HL-60 (cell line): ENCODE data around the gene HOXD1.

Experiments
- DNase-seq, 2 experiments: peaks; one replicate each; pipeline ENCODE4 v3.0.0-alpha.2; 2010 to 2020; ENCODE audit warnings: low read depth in 1 of 2, low spot score in 1 of 2
- H3K27ac ChIP-seq: fragments of 250-450 bp; sonication (Bioruptor Pico); replicated peaks from 2 replicates; pipeline ENCODE4 v1.5.1; 2020; ENCODE audit warnings: mild to moderate bottlenecking, moderate library complexity
- H3K27me3 ChIP-seq: fragments of 250-450 bp; sonication (Bioruptor Pico); 2 replicates; pipeline ENCODE4 v1.5.1; 2021; ENCODE audit warnings: mild to moderate bottlenecking, moderate library complexity; ENCODE audit not compliant: insufficient read depth, poor library complexity, severe bottlenecking
- H3K4me3 ChIP-seq: replicated peaks from 2 replicates; pipeline ENCODE4 v1.5.1; 2011; ENCODE audit warnings: mild to moderate bottlenecking, control low read depth, low read length; ENCODE audit not compliant: insufficient read depth
- GABPA ChIP-seq: IDR thresholded peaks from 2 replicates; pipeline ENCODE4 v1.6.1; 2012; ENCODE audit warnings: low read depth
- POLR2AphosphoS5 ChIP-seq: IDR thresholded peaks from 2 replicates; pipeline ENCODE4 v1.6.1; 2012; ENCODE audit warnings: low read depth
- SPI1 ChIP-seq: IDR thresholded peaks from 2 replicates; pipeline ENCODE4 v1.6.1; 2012; ENCODE audit warnings: low read depth, mild to moderate bottlenecking, borderline replicate concordance
- TF ChIP-seq, protein P1 (sequence below): IDR thresholded peaks from one replicate; pipeline ENCODE4 v1.5.1; 2011; ENCODE audit warnings: low read length, control low read depth, inconsistent platforms; ENCODE audit not compliant: insufficient read depth
- TF ChIP-seq, protein P2 (sequence below): IDR thresholded peaks from 2 replicates; pipeline ENCODE4 v1.6.1; 2012; ENCODE audit warnings: low read depth; ENCODE audit not compliant: insufficient replicate concordance

HOXD1 gene

DNA sequence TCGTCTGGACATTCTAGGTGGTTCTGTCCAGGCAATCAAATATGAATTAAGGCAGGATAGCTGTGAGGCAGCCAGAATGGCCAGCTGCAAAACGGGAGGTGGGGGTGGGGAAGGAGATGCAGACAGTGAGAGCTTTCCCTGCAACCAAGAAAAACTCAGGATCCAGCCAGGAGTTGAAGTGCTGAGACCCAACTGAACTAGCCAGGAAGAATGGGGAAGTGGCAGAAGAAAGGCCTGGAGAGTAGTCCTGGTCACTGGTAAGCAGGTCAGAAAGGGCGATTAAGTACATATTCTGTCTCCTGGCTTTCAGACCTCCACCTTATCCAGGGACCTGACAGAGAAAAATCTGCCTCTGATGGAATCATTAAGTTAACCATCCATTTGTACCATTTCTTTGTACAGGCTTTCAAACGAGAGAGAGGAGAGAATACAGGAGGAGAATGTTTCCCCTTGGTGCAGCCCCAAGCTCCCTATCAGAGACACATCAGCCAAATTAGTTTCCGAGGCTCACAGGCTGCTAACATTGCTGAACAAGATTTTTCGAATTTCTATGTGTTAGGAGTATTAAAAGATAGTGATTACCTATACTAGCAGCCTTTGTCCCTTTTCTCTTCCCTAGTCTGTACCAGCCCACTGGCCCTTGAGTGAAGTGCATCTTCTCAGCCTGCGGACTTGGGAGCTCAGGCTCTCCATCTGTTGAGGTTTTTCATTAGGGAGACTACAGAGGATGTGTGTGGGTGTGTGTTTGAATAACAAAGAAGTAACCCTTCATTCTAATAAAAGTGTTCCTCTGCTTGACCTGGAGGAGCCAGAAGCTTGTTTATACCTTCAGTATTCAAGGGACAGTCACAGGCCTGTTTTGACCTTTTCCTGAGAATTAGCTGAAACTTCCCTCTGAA is 12.5 kb upstream of the HOXD1 start:
- no peak for DNase-seq
- Histone ChIP-seq H3K27ac (no peak overlapping the region), H3K27me3 (peaks cover 91% of the 10 kb centered on the region), H3K4me3 (no peak overlapping the region)
- peak; percentile 60; the same call in 1 of the 2 replicates for TF ChIP-seq SPI1
- TF ChIP-seq POLR2AphosphoS5, result no peak

DNA sequence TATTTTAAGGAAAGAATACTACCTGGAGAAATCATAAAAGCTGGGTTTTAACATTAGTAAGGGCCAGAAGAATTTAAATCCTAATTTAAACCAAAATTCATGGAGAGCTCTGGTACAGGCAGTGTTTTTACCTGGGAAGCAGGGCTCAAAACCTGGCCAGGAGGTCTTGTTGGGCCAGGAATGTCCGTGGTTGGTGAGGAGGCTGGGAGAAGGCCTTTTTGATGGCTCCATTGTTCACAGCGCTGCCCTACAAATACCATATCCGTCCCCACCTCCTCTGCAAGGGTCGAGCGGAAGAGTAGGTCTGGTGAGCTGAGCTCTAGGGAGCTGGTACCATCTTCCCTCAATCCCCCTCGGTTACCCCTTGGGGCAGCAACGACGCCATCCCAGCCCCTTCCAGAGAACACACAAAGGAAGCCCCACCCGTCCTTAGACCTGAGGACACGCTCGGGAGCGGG is 10.9 kb upstream of the HOXD1 start:
- no peak for DNase-seq
- Histone ChIP-seq H3K27ac (no peak overlapping the region), H3K4me3 (peak overlapping the region; percentile 26; the same call in 1 of the 2 replicates), H3K27me3 (peaks cover 74% of the 10 kb centered on the region)
- TF ChIP-seq, protein P1, sequence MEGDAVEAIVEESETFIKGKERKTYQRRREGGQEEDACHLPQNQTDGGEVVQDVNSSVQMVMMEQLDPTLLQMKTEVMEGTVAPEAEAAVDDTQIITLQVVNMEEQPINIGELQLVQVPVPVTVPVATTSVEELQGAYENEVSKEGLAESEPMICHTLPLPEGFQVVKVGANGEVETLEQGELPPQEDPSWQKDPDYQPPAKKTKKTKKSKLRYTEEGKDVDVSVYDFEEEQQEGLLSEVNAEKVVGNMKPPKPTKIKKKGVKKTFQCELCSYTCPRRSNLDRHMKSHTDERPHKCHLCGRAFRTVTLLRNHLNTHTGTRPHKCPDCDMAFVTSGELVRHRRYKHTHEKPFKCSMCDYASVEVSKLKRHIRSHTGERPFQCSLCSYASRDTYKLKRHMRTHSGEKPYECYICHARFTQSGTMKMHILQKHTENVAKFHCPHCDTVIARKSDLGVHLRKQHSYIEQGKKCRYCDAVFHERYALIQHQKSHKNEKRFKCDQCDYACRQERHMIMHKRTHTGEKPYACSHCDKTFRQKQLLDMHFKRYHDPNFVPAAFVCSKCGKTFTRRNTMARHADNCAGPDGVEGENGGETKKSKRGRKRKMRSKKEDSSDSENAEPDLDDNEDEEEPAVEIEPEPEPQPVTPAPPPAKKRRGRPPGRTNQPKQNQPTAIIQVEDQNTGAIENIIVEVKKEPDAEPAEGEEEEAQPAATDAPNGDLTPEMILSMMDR, result no peak
- TF ChIP-seq SPI1, result no peak
- TF ChIP-seq, protein P2, sequence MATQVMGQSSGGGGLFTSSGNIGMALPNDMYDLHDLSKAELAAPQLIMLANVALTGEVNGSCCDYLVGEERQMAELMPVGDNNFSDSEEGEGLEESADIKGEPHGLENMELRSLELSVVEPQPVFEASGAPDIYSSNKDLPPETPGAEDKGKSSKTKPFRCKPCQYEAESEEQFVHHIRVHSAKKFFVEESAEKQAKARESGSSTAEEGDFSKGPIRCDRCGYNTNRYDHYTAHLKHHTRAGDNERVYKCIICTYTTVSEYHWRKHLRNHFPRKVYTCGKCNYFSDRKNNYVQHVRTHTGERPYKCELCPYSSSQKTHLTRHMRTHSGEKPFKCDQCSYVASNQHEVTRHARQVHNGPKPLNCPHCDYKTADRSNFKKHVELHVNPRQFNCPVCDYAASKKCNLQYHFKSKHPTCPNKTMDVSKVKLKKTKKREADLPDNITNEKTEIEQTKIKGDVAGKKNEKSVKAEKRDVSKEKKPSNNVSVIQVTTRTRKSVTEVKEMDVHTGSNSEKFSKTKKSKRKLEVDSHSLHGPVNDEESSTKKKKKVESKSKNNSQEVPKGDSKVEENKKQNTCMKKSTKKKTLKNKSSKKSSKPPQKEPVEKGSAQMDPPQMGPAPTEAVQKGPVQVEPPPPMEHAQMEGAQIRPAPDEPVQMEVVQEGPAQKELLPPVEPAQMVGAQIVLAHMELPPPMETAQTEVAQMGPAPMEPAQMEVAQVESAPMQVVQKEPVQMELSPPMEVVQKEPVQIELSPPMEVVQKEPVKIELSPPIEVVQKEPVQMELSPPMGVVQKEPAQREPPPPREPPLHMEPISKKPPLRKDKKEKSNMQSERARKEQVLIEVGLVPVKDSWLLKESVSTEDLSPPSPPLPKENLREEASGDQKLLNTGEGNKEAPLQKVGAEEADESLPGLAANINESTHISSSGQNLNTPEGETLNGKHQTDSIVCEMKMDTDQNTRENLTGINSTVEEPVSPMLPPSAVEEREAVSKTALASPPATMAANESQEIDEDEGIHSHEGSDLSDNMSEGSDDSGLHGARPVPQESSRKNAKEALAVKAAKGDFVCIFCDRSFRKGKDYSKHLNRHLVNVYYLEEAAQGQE, result no peak
- no peak for TF ChIP-seq GABPA
- TF ChIP-seq POLR2AphosphoS5, result no peak

DNA sequence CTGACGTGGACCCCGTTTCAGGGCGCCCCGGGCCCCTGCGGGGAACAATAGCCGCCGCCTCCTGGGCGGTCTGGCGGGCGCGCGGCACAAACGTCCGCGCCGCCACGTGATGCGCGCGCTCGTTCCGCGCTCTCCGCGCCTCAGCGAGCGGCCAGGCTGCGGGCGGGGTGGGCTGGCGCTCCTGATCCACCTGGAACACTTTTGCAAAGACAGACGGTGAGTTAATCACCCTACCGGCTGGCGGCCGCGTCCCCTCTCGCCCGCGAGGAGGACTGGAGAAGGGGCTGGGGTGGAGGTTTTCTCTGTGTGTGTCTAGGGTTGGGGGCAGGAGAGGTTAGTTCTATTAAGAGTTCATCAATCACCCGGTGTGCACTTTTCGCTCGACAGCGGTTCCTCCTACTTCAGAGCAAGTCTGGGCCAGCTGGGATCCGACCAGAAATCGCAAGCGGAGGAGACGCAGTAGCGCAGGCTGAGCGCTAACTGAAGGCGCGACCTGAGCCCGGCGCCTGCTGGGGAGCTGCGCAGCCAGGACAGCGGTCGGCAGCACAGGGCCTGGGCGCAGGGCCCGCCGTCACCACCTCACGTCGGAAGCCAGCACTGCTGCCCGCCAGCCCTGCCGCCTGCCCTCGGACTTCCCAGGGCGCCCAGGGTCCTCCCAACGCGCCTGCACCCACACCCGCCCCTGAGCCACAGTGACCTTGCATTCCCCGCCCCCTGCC is 10.3 kb upstream of the HOXD1 start:
- H3K27me3 ChIP-seq, result peaks cover 68% of the 10 kb centered on the region
- H3K4me3 ChIP-seq, result peak overlapping the region; percentile 26
- TF ChIP-seq, protein P2, result no peak
- TF ChIP-seq SPI1 (no peak), GABPA (no peak), POLR2AphosphoS5 (no peak)
- TF ChIP-seq, protein P1, result no peak
- no peak overlapping the region for H3K27ac ChIP-seq
- DNase-seq, result no peak

DNA sequence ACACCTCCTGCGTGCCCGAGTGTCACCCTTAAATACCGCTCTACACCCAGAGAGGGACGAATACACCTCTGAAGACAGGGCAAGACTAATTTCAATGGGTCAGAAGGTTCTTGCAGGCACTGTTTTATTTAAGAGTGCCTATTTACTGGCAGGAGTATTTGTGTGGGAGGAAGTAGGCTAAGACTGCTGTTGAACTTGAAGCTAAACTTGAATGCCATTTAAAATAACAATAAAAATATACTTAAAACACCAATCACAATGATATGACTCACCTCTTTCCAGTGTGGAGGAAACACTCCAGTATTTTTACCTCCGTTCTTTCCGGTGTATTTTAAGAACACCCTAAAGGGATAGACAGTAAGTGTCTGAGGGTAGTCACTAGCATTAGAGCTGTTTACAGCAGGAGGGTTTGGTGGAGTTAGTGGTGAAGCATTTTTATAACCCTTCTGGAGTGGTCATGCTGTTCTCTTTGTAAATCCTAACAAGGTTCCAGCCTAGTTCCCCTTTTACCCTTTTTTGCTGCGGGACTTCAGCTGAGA is 9.6 kb upstream of the HOXD1 start:
- no peak overlapping the region for H3K4me3 ChIP-seq
- DNase-seq, result no peak
- H3K27me3 ChIP-seq, result peaks cover 62% of the 10 kb centered on the region
- no peak for TF ChIP-seq SPI1
- TF ChIP-seq, protein P1, result no peak
- no peak for TF ChIP-seq POLR2AphosphoS5
- TF ChIP-seq, protein P2, result no peak
- TF ChIP-seq GABPA, result no peak
- H3K27ac ChIP-seq, result no peak overlapping the region
